ENCODE results near the gene SLC9A9. TPM values are rescaled to one million over a fixed set of nuclear protein-coding genes. Genes with fewer than 3 reads are reported as not detected.

Gene SLC9A9
- total and polyA plus RNA-seq, 10 of the 15 experiments (the other 5 are each of a cell fraction or from before 2014, with no cell fraction given) = 3.5 to 14.2 (median 9.3) TPM

DNA sequence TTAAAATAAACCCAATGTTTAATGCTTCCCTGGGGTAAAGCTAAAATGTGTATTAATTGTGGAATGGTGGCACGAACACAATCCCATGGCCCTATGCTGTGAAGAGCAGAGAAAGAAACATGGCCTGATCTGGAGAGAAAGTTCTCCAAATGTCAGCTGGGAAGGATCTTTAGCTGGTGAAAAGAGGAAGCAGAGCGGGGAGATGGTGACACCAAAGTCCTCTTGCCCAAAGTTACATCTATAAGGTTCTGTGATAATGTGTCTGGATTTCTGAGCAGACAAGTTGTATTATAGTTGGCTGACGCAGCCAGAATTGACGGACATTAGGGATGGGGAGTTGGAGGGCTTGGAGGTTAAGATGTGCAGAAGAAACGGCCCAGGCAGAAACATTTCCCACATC lies 532.5 kb downstream of the SLC9A9 start (continued):
- TF ChIP-seq ATF7 (IDR thresholded peaks at IDR 0.05; ENCODE audit: low read depth) (no peak), BRCA1 (IDR thresholded peaks at IDR 0.05; ENCODE audit: low read depth, low read length) (no peak), MYC (IDR thresholded peaks at IDR 0.05; ENCODE audit: insufficient read depth, insufficient read length, insufficient replicate concordance, low read length, severe bottlenecking) (no peak), NFYB (IDR thresholded peaks at IDR 0.05; ENCODE audit: insufficient read depth, low read depth, low read length) (no peak), SMARCA5 (IDR thresholded peaks at IDR 0.05) (no peak), POLR2A (IDR thresholded peaks at IDR 0.05; ENCODE audit: low read depth, low read length) (no peak), ZNF274 (IDR thresholded peaks at IDR 0.05; ENCODE audit: insufficient read depth, insufficient read length) (no peak)

DNA sequence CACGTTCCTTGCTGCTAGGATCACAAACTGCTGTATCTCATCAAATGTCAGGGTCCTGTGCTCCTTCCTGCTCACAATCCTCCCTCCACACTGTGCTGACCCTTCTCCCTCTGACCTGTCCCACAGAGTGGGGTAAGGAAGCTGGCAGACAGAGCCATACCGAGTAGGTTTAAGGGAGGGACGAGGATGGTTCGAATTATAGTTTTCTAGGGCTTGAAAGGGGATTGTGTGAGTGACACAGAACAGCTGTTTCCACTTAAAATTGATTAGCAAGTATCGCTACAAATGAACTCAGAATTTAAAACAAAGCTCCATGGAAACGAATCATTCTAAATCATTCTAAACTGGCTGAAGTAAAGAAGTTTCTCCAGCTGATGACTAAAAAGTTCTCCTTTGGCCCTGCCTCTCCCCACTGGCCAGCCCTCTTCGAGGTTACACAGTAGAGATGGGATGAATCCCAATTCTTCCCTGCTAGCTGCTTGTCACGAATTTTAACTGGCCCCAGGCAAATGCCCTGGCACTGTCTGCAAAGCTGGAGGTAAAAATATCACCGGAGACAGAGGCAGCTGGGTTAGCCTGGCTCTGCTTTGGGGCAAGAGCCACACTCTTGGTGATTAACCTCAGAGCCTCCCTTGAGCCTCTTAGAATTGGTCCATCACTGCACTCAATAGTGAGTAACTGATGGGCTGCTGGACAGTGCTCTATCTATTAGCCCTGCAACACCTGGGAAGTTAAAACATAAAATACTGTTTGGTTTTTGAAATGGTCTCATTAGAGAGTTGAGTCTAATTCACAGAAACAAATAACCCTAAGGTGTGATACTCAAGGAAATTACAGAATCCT lies 533.8 kb downstream of the SLC9A9 start:
- ChIA-PET POLR2A (no interaction called here), SMC1A (ENCODE audit: uncharacterized antibody, unreplicated experiment) (interaction anchor here (1.1 kb wide), 1 partner anchor 24 kb away, joined by 3 read pairs; no protein-coding TSS in a partner anchor), CTCF (no interaction called here), RAD21 (ENCODE audit: unreplicated experiment) (no interaction called here)
- DNase-seq (ENCODE audit: low read depth, low spot score) = no peak
- ATAC-seq = no peak
- Histone ChIP-seq H3K4me3 (no peak overlapping the region), H3K4me1 (ENCODE audit: control insufficient read depth, insufficient read depth, low read length) (no peaks in the 10 kb centered on the region), H3K9ac (ENCODE audit: control insufficient read depth, insufficient read depth, low read length) (no peak overlapping the region), H3K36me3 (ENCODE audit: control insufficient read depth in 2 of 2, insufficient read depth in 2 of 2, low read length in 1 of 2) (no peaks in the 10 kb centered on the region), H3K79me2 (ENCODE audit: control insufficient read depth, insufficient read depth, low read length) (no peaks in the 10 kb centered on the region), H4K20me1 (ENCODE audit: control insufficient read depth, insufficient read depth) (no peaks in the 10 kb centered on the region), H3K27ac (ENCODE audit: control insufficient read depth, insufficient read depth) (no peak overlapping the region), H3K27me3 (replicated peaks in 1 of 2; ENCODE audit: control insufficient read depth in 2 of 2, insufficient read depth in 2 of 2, low read length in 1 of 2) (no peaks in the 10 kb centered on the region), H3K9me3 (replicated peaks; ENCODE audit: control insufficient read depth, insufficient read depth, low read length) (no peaks in the 10 kb centered on the region), H3K4me2 (ENCODE audit: control insufficient read depth, insufficient read depth) (no peak overlapping the region), H2AFZ (ENCODE audit: control insufficient read depth, low read depth, low read length) (no peak overlapping the region)
- intact Hi-C loops (cut with micrococcal nuclease; ENCODE audit: unreplicated experiment) (no loop called here), in situ Hi-C loops (cut with MboI) (no loop called here)
- BruUV-seq (replicated peaks) = no TSS peak
- FAIRE-seq = no peak
- 72% methylated on average over 9 of the region's 9 CpGs for WGBS (ENCODE audit: insufficient coverage, insufficient replicate concordance, low lambda C conversion rate, missing lambda C conversion rate)
- no peak for TF ChIP-seq CBX5 (IDR thresholded peaks at IDR 0.05; ENCODE audit: low read depth)
- TF ChIP-seq, protein P1, sequence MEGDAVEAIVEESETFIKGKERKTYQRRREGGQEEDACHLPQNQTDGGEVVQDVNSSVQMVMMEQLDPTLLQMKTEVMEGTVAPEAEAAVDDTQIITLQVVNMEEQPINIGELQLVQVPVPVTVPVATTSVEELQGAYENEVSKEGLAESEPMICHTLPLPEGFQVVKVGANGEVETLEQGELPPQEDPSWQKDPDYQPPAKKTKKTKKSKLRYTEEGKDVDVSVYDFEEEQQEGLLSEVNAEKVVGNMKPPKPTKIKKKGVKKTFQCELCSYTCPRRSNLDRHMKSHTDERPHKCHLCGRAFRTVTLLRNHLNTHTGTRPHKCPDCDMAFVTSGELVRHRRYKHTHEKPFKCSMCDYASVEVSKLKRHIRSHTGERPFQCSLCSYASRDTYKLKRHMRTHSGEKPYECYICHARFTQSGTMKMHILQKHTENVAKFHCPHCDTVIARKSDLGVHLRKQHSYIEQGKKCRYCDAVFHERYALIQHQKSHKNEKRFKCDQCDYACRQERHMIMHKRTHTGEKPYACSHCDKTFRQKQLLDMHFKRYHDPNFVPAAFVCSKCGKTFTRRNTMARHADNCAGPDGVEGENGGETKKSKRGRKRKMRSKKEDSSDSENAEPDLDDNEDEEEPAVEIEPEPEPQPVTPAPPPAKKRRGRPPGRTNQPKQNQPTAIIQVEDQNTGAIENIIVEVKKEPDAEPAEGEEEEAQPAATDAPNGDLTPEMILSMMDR (IDR thresholded peaks at IDR 0.05 in 2 of 3, conservative IDR thresholded peaks at IDR 0.05 in 1 of 3; ENCODE audit: control insufficient read depth in 2 of 3, extremely low read depth in 1 of 3, insufficient read depth in 1 of 3, low read depth in 3 of 3, low read length in 3 of 3) = no peak
- TF ChIP-seq, protein P2, sequence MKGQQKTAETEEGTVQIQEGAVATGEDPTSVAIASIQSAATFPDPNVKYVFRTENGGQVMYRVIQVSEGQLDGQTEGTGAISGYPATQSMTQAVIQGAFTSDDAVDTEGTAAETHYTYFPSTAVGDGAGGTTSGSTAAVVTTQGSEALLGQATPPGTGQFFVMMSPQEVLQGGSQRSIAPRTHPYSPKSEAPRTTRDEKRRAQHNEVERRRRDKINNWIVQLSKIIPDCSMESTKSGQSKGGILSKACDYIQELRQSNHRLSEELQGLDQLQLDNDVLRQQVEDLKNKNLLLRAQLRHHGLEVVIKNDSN (IDR thresholded peaks at IDR 0.05; ENCODE audit: borderline replicate concordance, extremely low read length, insufficient read depth, low read depth, low read length) = no peak
- TF ChIP-seq POU2F2 (IDR thresholded peaks at IDR 0.05; ENCODE audit: borderline replicate concordance, low read depth, low read length) = no peak
- TF ChIP-seq, protein P3, sequence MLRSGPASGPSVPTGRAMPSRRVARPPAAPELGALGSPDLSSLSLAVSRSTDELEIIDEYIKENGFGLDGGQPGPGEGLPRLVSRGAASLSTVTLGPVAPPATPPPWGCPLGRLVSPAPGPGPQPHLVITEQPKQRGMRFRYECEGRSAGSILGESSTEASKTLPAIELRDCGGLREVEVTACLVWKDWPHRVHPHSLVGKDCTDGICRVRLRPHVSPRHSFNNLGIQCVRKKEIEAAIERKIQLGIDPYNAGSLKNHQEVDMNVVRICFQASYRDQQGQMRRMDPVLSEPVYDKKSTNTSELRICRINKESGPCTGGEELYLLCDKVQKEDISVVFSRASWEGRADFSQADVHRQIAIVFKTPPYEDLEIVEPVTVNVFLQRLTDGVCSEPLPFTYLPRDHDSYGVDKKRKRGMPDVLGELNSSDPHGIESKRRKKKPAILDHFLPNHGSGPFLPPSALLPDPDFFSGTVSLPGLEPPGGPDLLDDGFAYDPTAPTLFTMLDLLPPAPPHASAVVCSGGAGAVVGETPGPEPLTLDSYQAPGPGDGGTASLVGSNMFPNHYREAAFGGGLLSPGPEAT (IDR thresholded peaks at IDR 0.05; ENCODE audit: low read depth) = no peak
- no peak for TF ChIP-seq ZNF687 (IDR thresholded peaks at IDR 0.05)
